PFSK-1 (cell line): ENCODE results near the gene TMEM86A.

Experiments used
- FOXP2 ChIP-seq: optimal IDR thresholded peaks from 2 replicates; pipeline ENCODE3; 2011; ENCODE audit warnings: borderline replicate concordance, control low read depth, inconsistent platforms; ENCODE audit not compliant: insufficient read depth; ENCODE audit errors: extremely low read length, extremely low read depth
- POLR2AphosphoS5 ChIP-seq: IDR thresholded peaks from 2 replicates; pipeline ENCODE4 v1.6.1; 2012; ENCODE audit warnings: low read depth, mild to moderate bottlenecking, control low read depth, low read length, moderate library complexity
- SIN3A ChIP-seq: IDR thresholded peaks from 2 replicates; pipeline ENCODE4 v1.6.1; 2012; ENCODE audit warnings: mild to moderate bottlenecking, low read length, moderate library complexity, borderline replicate concordance; ENCODE audit not compliant: insufficient read depth
- TAF1 ChIP-seq: IDR thresholded peaks from 2 replicates; pipeline ENCODE4 v1.6.1; 2012; ENCODE audit warnings: low read length, control low read depth, borderline replicate concordance; ENCODE audit not compliant: insufficient read depth
- TF ChIP-seq, protein P1 (sequence below), 2 experiments: IDR thresholded peaks; 2 replicates each; pipeline versions ENCODE4 v1.6.1 to v1.8.0; 2011 to 2012; ENCODE audit warnings: low read depth in 2 of 2, low read length in 2 of 2, control low read depth in 1 of 2, inconsistent platforms in 1 of 2, mild to moderate bottlenecking in 1 of 2, moderate library complexity in 1 of 2; ENCODE audit not compliant: insufficient read depth in 1 of 2

Gene TMEM86A

GRCh38 chr11:18703001-18703763 is 4.6 kb downstream of the TMEM86A start:
- TF ChIP-seq, protein P1, sequence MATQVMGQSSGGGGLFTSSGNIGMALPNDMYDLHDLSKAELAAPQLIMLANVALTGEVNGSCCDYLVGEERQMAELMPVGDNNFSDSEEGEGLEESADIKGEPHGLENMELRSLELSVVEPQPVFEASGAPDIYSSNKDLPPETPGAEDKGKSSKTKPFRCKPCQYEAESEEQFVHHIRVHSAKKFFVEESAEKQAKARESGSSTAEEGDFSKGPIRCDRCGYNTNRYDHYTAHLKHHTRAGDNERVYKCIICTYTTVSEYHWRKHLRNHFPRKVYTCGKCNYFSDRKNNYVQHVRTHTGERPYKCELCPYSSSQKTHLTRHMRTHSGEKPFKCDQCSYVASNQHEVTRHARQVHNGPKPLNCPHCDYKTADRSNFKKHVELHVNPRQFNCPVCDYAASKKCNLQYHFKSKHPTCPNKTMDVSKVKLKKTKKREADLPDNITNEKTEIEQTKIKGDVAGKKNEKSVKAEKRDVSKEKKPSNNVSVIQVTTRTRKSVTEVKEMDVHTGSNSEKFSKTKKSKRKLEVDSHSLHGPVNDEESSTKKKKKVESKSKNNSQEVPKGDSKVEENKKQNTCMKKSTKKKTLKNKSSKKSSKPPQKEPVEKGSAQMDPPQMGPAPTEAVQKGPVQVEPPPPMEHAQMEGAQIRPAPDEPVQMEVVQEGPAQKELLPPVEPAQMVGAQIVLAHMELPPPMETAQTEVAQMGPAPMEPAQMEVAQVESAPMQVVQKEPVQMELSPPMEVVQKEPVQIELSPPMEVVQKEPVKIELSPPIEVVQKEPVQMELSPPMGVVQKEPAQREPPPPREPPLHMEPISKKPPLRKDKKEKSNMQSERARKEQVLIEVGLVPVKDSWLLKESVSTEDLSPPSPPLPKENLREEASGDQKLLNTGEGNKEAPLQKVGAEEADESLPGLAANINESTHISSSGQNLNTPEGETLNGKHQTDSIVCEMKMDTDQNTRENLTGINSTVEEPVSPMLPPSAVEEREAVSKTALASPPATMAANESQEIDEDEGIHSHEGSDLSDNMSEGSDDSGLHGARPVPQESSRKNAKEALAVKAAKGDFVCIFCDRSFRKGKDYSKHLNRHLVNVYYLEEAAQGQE (IDR thresholded peaks at IDR 0.05; ENCODE audit: insufficient read depth in 1 of 2, low read depth in 2 of 2, low read length in 2 of 2): no peak
- no peak for TF ChIP-seq POLR2AphosphoS5
- TF ChIP-seq SIN3A: no peak
- TF ChIP-seq FOXP2: no peak
- TF ChIP-seq TAF1: no peak

GRCh38 chr11:18704045-18704645 is 5.6 kb downstream of the TMEM86A start:
- TF ChIP-seq TAF1 (no peak), POLR2AphosphoS5 (no peak)

DNA sequence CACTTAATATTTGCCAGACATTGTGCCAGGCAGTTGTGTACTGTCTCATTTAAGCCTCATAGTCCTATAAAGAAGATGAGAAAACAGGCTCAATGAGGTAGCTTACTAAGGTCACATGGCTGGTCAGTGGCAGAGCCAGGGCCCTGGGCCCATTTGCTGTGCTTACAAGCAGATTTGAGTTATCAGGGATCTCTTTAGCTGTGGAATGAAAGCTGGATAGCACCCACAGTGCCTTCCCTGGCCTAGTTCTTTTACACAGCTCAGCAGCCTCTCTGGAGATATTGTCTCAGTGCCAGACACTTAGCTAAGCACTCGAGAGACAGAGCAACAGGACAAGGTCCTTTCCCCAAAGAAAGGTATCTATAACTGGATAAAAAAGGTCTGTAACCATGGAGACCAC is 6.1 kb downstream of the TMEM86A start:
- TF ChIP-seq FOXP2 (no peak), POLR2AphosphoS5 (no peak), SIN3A (no peak), TAF1 (no peak)
- TF ChIP-seq, protein P1 (IDR thresholded peaks at IDR 0.05; ENCODE audit: insufficient read depth in 1 of 2, low read depth in 2 of 2, low read length in 2 of 2): no peak

GRCh38 chr11:18705651-18706281 is 7.2 kb downstream of the TMEM86A start:
- TF ChIP-seq POLR2AphosphoS5: no peak
- no peak for TF ChIP-seq SIN3A
- TF ChIP-seq TAF1: no peak
- no peak for TF ChIP-seq FOXP2
- TF ChIP-seq, protein P1 (IDR thresholded peaks at IDR 0.05; ENCODE audit: insufficient read depth in 1 of 2, low read depth in 2 of 2, low read length in 2 of 2): no peak

- TF ChIP-seq, protein P1 (IDR thresholded peaks at IDR 0.05; ENCODE audit: insufficient read depth in 1 of 2, low read depth in 2 of 2, low read length in 2 of 2): no peak
- TF ChIP-seq SIN3A: no peak
- TF ChIP-seq FOXP2: no peak
- no peak for TF ChIP-seq TAF1
- TF ChIP-seq POLR2AphosphoS5: no peak
These were observed 8.0 kb downstream of the TMEM86A start for GRCh38 chr11:18706330-18707243.
